GM21390 (cell line): ENCODE data around the gene BIRC7.
"Not testable (repeated sequence)": the region's sequence is repeated elsewhere in the genome, so short reads cannot be mapped to it uniquely, and the experiment has no call there.

Experiments
- ATAC-seq: cut with Tn5 transposase; IDR thresholded peaks from one replicate; pipeline ENCODE4 v1.9.1; 2021; ENCODE audit not compliant: unreplicated experiment

The BIRC7 gene

GRCh38 chr20:63206878-63207277 lies 28.8 kb upstream of the BIRC7 start:
- no peak for ATAC-seq

- no peak for ATAC-seq
Observed at GRCh38 chr20:63208346-63208909, 27.3 kb upstream of the BIRC7 start.

- no peak for ATAC-seq
Observed at GRCh38 chr20:63210011-63210605, 25.6 kb upstream of the BIRC7 start.

GRCh38 chr20:63212393-63212730 lies 23.3 kb upstream of the BIRC7 start:
- ATAC-seq, result no peak

GRCh38 chr20:63212792-63213191 lies 22.9 kb upstream of the BIRC7 start:
- no peak for ATAC-seq

- no peak for ATAC-seq
Observed at GRCh38 chr20:63214514-63214913, 21.2 kb upstream of the BIRC7 start.

GRCh38 chr20:63215101-63216040 lies 20.3 kb upstream of the BIRC7 start:
- ATAC-seq, result peak; percentile 12

- peak; percentile 77 for ATAC-seq
Observed at GRCh38 chr20:63216041-63216848, 19.5 kb upstream of the BIRC7 start, which contains the start of gene YTHDF1. YTHDF1 (minus strand) TSS chr20:63216131; CDS start chr20:63215892, 239 bp downstream.

- no peak for ATAC-seq
Observed at GRCh38 chr20:63216849-63217471, 18.7 kb upstream of the BIRC7 start.

GRCh38 chr20:63217706-63218105 lies 18.0 kb upstream of the BIRC7 start:
- no peak for ATAC-seq

GRCh38 chr20:63218701-63219446 lies 16.8 kb upstream of the BIRC7 start:
- ATAC-seq, result no peak

- no peak for ATAC-seq
Observed at GRCh38 chr20:63219447-63219821, 16.3 kb upstream of the BIRC7 start.

GRCh38 chr20:63219866-63220521 lies 15.7 kb upstream of the BIRC7 start:
- no peak for ATAC-seq

GRCh38 chr20:63220696-63221399 lies 14.9 kb upstream of the BIRC7 start:
- ATAC-seq, result no peak

- ATAC-seq, result not testable (repeated sequence)
Observed at GRCh38 chr20:63221400-63222053, 14.2 kb upstream of the BIRC7 start.

GRCh38 chr20:63222541-63222940 lies 13.2 kb upstream of the BIRC7 start:
- ATAC-seq, result no peak

GRCh38 chr20:63223121-63223825 lies 12.4 kb upstream of the BIRC7 start:
- ATAC-seq, result no peak

- no peak for ATAC-seq
Observed at GRCh38 chr20:63223826-63224207, 11.9 kb upstream of the BIRC7 start.
